SU-DHL-6 (cell line): ENCODE measurements around the gene STXBP5L.
"Not testable (repeated sequence)": the region's sequence is repeated elsewhere in the genome, so short reads cannot be mapped to it uniquely, and the experiment has no call there.

ENCODE experiments used
- H2AFZ ChIP-seq: fragments of 200-600 bp; sonication (generic); 2 replicates; pipeline ENCODE4 v1.6.1; 2014; ENCODE audit warnings: low read depth, mild to moderate bottlenecking, moderate library complexity, mixed read lengths, antibody characterized with exemption, low read length; ENCODE audit not compliant: severe bottlenecking
- H3F3A ChIP-seq: fragments of 200-600 bp; shearing (Covaris generic); 2 replicates; pipeline ENCODE4 v1.6.0; 2016; ENCODE audit warnings: antibody characterized with exemption, mild to moderate bottlenecking; ENCODE audit not compliant: insufficient read depth
- H3K27ac ChIP-seq: fragments of 200-600 bp; sonication (generic); 2 replicates; pipeline ENCODE4 v1.5.1; 2016; ENCODE audit warnings: low read depth, mild to moderate bottlenecking, low read length, moderate library complexity, mixed read lengths
- H3K27me3 ChIP-seq: fragments of 200-600 bp; sonication (generic), shearing (Covaris generic); 2 replicates; pipeline ENCODE4 v1.6.0; 2014; ENCODE audit warnings: mild to moderate bottlenecking, low read length
- H3K36me3 ChIP-seq: fragments of 200-600 bp; sonication (generic); 2 replicates; pipeline ENCODE4 v1.6.1; 2014; ENCODE audit warnings: mild to moderate bottlenecking, low read length, mixed read lengths
- H3K4me2 ChIP-seq: fragments of 300-600, 200-600 bp; shearing (Covaris generic), sonication (generic); 2 replicates; pipeline ENCODE4 v1.6.0; 2014; ENCODE audit warnings: low read length, low read depth, mild to moderate bottlenecking; ENCODE audit not compliant: poor library complexity, severe bottlenecking
- H3K4me3 ChIP-seq: fragments of 200-600 bp; sonication (generic); 2 replicates; pipeline ENCODE4 v1.5.1; 2014; ENCODE audit warnings: antibody characterized with exemption, low read length, mild to moderate bottlenecking, mixed read lengths; ENCODE audit not compliant: insufficient read depth, poor library complexity, severe bottlenecking
- H3K79me2 ChIP-seq: fragments of 200-600 bp; sonication (generic); 2 replicates; pipeline ENCODE4 v1.6.1; 2014; ENCODE audit warnings: mild to moderate bottlenecking, low read length, moderate library complexity; ENCODE audit not compliant: insufficient read depth
- H3K9ac ChIP-seq: fragments of 200-600 bp; sonication (generic); 2 replicates; pipeline ENCODE4 v1.7.0; 2014; ENCODE audit warnings: mild to moderate bottlenecking, low read length
- H3K9me2 ChIP-seq: fragments of 200-600 bp; sonication (generic); replicated peaks from 2 replicates; pipeline ENCODE4 v1.6.1; 2014; ENCODE audit warnings: low read length; ENCODE audit not compliant: insufficient read depth
- H3K9me3 ChIP-seq: fragments of 200-600 bp; sonication (generic); 2 replicates; pipeline ENCODE4 v1.6.1; 2014; ENCODE audit warnings: low read length, mixed read lengths; ENCODE audit not compliant: insufficient read depth
- H4K20me1 ChIP-seq: fragments of 200-600 bp; sonication (generic); 2 replicates; pipeline ENCODE4 v1.6.1; 2014; ENCODE audit warnings: low read depth, mild to moderate bottlenecking, antibody characterized with exemption, low read length, moderate library complexity, mixed read lengths
- EZH2phosphoT487 ChIP-seq: fragments of 200-600 bp; sonication (generic), shearing (Covaris generic); conservative IDR thresholded peaks from 2 replicates; pipeline ENCODE4 v1.6.1; 2018; ENCODE audit warnings: mild to moderate bottlenecking, antibody characterized with exemption, low read length, moderate library complexity, mixed read lengths
- TF ChIP-seq, protein P1 (sequence below): fragments of 200-600 bp; sonication (generic); IDR thresholded peaks from one replicate; pipeline ENCODE4 v1.5.1; 2017; ENCODE audit warnings: antibody characterized with exemption, mild to moderate bottlenecking, low read length, moderate library complexity; ENCODE audit not compliant: insufficient read depth, poor library complexity, severe bottlenecking

STXBP5L gene

DNA sequence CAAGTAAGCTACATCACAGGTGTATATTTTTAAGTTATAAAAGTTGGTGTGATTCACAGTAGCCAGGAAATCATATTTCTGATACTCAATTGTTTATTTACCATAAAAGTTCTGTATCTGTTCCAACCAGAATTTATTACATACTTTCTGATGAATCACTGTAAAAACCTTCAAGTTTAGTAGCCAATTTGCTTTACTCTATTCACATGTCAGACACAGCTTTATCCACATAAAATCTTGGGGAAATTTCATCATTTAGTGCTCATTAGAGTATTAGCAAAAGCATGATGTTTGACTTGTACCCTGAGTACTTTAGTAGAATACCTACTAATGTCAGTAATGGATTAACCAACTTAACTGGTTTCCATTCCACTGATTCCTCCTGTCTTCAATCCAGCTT is 388.0 kb downstream of the STXBP5L start:
- TF ChIP-seq EZH2phosphoT487 = no peak
- TF ChIP-seq, protein P1, sequence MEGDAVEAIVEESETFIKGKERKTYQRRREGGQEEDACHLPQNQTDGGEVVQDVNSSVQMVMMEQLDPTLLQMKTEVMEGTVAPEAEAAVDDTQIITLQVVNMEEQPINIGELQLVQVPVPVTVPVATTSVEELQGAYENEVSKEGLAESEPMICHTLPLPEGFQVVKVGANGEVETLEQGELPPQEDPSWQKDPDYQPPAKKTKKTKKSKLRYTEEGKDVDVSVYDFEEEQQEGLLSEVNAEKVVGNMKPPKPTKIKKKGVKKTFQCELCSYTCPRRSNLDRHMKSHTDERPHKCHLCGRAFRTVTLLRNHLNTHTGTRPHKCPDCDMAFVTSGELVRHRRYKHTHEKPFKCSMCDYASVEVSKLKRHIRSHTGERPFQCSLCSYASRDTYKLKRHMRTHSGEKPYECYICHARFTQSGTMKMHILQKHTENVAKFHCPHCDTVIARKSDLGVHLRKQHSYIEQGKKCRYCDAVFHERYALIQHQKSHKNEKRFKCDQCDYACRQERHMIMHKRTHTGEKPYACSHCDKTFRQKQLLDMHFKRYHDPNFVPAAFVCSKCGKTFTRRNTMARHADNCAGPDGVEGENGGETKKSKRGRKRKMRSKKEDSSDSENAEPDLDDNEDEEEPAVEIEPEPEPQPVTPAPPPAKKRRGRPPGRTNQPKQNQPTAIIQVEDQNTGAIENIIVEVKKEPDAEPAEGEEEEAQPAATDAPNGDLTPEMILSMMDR = no peak
- no peaks in the 10 kb centered on the region for H3K36me3 ChIP-seq
- H2AFZ ChIP-seq = no peak overlapping the region
- H3K27me3 ChIP-seq = no peaks in the 10 kb centered on the region
- no peak overlapping the region for H3K4me2 ChIP-seq
- no peaks in the 10 kb centered on the region for H3K9me3 ChIP-seq
- no peaks in the 10 kb centered on the region for H3K79me2 ChIP-seq
- no peaks in the 10 kb centered on the region for H3F3A ChIP-seq
- H3K9ac ChIP-seq = no peak overlapping the region
- H3K4me3 ChIP-seq = no peak overlapping the region
- H3K9me2 ChIP-seq = no peaks in the 10 kb centered on the region
- H4K20me1 ChIP-seq = no peaks in the 10 kb centered on the region
- no peak overlapping the region for H3K27ac ChIP-seq

DNA sequence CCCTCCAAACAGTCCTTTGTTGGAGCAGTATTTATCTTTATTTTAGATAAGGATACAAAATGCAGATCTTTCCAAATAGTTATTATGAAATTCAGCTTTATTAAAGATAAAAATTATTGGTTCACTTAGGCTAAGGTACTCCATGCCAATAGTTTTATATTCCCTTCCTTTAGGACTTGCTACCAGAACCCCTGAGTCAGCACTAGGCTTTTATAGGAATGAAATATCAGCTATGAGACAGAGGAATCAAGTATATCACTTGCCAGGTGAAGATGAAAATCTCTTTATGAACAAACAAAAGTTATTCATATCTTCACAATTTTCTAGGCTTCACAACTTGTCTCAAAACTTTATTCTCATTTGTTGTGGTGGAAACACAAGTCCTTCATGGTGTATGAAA is 416.3 kb downstream of the STXBP5L start:
- H4K20me1 ChIP-seq = no peaks in the 10 kb centered on the region; the same call in 1 of the 2 replicates
- H3K9me3 ChIP-seq = no peaks in the 10 kb centered on the region
- no peaks in the 10 kb centered on the region for H3K36me3 ChIP-seq
- H3K4me3 ChIP-seq = no peak overlapping the region
- no peak overlapping the region for H3K9ac ChIP-seq
- H3K27ac ChIP-seq = no peak overlapping the region
- H3K4me2 ChIP-seq = no peak overlapping the region
- no peak overlapping the region for H2AFZ ChIP-seq
- TF ChIP-seq, protein P1 = no peak
- no peak for TF ChIP-seq EZH2phosphoT487
- no peaks in the 10 kb centered on the region for H3F3A ChIP-seq
- H3K9me2 ChIP-seq = no peaks in the 10 kb centered on the region
- no peaks in the 10 kb centered on the region for H3K79me2 ChIP-seq
- H3K27me3 ChIP-seq = no peaks in the 10 kb centered on the region

DNA sequence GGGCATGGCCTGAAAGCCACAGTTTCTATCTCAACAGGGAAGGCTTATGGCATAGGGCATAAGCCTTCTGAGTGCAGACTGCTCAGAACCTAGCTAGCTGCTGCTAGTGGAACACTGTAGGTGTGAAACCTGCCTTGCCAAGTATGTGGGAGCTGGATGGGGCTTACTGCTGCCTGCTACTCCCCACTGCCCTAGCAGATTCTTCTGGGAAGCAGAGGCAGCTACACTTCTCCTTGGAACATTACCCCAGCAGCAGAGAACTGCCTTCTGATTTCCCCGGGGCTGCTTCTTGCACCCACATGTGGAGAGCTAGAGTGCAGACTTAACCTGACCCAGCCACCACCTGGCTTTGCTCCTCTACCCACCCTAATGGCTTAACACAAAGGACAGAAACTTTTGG is 422.1 kb downstream of the STXBP5L start:
- Histone ChIP-seq H4K20me1 (no peaks in the 10 kb centered on the region), H3K9me2 (no peaks in the 10 kb centered on the region), H3K4me2 (no peak overlapping the region), H3K36me3 (no peaks in the 10 kb centered on the region), H3K9me3 (no peaks in the 10 kb centered on the region; the same call in 1 of the 2 replicates), H3K4me3 (no peak overlapping the region), H2AFZ (no peak overlapping the region), H3K27me3 (no peaks in the 10 kb centered on the region), H3K79me2 (no peaks in the 10 kb centered on the region), H3F3A (no peaks in the 10 kb centered on the region), H3K9ac (no peak overlapping the region), H3K27ac (no peak overlapping the region)
- TF ChIP-seq, protein P1 = no peak
- no peak for TF ChIP-seq EZH2phosphoT487

DNA sequence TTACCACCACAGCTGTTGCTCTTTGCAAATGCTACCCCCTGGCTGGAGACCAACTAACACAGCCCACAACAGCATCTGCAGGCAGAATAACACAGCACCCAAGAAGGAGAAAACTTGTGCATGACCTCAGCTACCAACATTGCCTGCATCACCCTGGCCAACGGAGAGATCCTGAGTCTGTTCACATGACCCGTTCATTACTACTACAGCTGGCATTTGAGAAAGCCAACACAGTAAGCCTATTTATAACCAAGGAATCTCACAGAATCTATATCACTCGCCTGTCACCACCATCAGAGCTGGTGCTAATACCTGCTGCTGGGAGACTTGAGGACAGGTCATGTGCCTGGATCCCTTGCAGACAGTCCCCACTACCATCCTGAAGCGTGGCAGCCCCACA is 422.6 kb downstream of the STXBP5L start:
- Histone ChIP-seq H3K9ac (no peak overlapping the region), H3K27ac (no peak overlapping the region), H3K9me2 (no peaks in the 10 kb centered on the region), H3F3A (no peaks in the 10 kb centered on the region), H3K9me3 (no peaks in the 10 kb centered on the region; the same call in 1 of the 2 replicates), H3K27me3 (no peaks in the 10 kb centered on the region), H2AFZ (no peak overlapping the region), H4K20me1 (no peaks in the 10 kb centered on the region), H3K79me2 (no peaks in the 10 kb centered on the region), H3K36me3 (no peaks in the 10 kb centered on the region), H3K4me3 (no peak overlapping the region), H3K4me2 (no peak overlapping the region)
- TF ChIP-seq EZH2phosphoT487 = no peak
- TF ChIP-seq, protein P1 = no peak

DNA sequence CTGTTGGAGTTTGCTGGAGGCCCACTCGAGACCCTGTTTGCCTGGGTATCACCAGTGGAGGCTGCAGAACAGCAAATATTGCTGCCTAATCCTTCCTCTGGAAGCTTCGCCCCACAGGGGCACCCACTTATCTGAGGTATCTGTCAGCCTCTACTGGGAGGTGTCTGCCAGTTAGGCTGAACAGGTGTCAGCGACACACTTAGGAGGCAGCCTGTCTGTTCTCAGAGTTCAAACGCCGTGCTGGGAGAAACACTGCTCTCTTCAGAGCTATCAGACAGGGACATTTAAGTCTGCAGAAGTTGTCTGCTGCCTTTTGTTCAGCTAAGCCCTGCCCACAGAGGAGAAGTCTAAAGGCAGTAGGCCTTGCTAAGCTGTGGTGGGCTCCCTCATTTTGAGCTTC is 448.0 kb downstream of the STXBP5L start:
- H3K36me3 ChIP-seq, H3K27ac ChIP-seq, H2AFZ ChIP-seq, H3K79me2 ChIP-seq, H3K27me3 ChIP-seq, H3K9me2 ChIP-seq, H3K4me3 ChIP-seq, H3K9me3 ChIP-seq, H3K4me2 ChIP-seq, H3F3A ChIP-seq, H3K9ac ChIP-seq, H4K20me1 ChIP-seq: not testable (repeated sequence)
